Neural crest cell (in vitro differentiated cells): ENCODE data around the gene YTHDC1. TPM values are rescaled to one million over a fixed set of nuclear protein-coding genes. Genes with fewer than 3 reads are reported as not detected.
"Not testable (repeated sequence)": the region's sequence is repeated elsewhere in the genome, so short reads cannot be mapped to it uniquely, and the experiment has no call there.

ENCODE experiments used
- DNase-seq: peaks from one replicate; pipeline ENCODE4 v3.0.0; 2021; ENCODE audit warnings: low read depth, mixed read lengths, low spot score
- H3K27ac Mint-ChIP-seq: one replicate; pipeline ENCODE4 v1.8.0; 2021; ENCODE audit warnings: mild to moderate bottlenecking, mixed read lengths; ENCODE audit not compliant: unreplicated experiment
- H3K27me3 Mint-ChIP-seq: 2 replicates; pipeline ENCODE4 v1.8.0; 2021; ENCODE audit warnings: low read depth, mild to moderate bottlenecking, mixed read lengths
- H3K36me3 Mint-ChIP-seq: 2 replicates; pipeline ENCODE4 v1.8.0; 2021; ENCODE audit warnings: low read depth, mild to moderate bottlenecking, mixed read lengths
- H3K4me1 Mint-ChIP-seq: 2 replicates; pipeline ENCODE4 v1.8.0; 2021; ENCODE audit warnings: mixed read lengths
- H3K4me3 Mint-ChIP-seq: one replicate; pipeline ENCODE4 v1.8.0; 2021; ENCODE audit warnings: mild to moderate bottlenecking, mixed read lengths
- H3K9me3 Mint-ChIP-seq: 2 replicates; pipeline ENCODE4 v1.8.0; 2021; ENCODE audit warnings: mixed read lengths
- total RNA-seq: library from RNA; stranded (reverse); gene quantifications from 2 replicates; pipeline ENCODE4 v1.2.1, GENCODE V29; 2021
- TF ChIP-seq, protein P1 (sequence below): fragments of 200-600 bp; sonication (generic); conservative IDR thresholded peaks from 2 replicates; pipeline ENCODE4 v1.5.0; 2021; ENCODE audit warnings: antibody characterized with exemption, mild to moderate bottlenecking

Gene YTHDC1
- total RNA-seq, 1 donor from 2014 or later, result 87.9 TPM

GRCh38 chr4:68291256-68291655, 58.6 kb downstream of the YTHDC1 start:
- Mint-ChIP-seq H3K4me3 (no peak overlapping the region), H3K27me3 (no peaks in the 10 kb centered on the region), H3K9me3 (peaks cover 3% of the 10 kb centered on the region), H3K27ac (no peak overlapping the region), H3K4me1 (no peaks in the 10 kb centered on the region), H3K36me3 (no peaks in the 10 kb centered on the region)
- DNase-seq, result no peak
- TF ChIP-seq, protein P1, sequence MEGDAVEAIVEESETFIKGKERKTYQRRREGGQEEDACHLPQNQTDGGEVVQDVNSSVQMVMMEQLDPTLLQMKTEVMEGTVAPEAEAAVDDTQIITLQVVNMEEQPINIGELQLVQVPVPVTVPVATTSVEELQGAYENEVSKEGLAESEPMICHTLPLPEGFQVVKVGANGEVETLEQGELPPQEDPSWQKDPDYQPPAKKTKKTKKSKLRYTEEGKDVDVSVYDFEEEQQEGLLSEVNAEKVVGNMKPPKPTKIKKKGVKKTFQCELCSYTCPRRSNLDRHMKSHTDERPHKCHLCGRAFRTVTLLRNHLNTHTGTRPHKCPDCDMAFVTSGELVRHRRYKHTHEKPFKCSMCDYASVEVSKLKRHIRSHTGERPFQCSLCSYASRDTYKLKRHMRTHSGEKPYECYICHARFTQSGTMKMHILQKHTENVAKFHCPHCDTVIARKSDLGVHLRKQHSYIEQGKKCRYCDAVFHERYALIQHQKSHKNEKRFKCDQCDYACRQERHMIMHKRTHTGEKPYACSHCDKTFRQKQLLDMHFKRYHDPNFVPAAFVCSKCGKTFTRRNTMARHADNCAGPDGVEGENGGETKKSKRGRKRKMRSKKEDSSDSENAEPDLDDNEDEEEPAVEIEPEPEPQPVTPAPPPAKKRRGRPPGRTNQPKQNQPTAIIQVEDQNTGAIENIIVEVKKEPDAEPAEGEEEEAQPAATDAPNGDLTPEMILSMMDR, result no peak

DNA sequence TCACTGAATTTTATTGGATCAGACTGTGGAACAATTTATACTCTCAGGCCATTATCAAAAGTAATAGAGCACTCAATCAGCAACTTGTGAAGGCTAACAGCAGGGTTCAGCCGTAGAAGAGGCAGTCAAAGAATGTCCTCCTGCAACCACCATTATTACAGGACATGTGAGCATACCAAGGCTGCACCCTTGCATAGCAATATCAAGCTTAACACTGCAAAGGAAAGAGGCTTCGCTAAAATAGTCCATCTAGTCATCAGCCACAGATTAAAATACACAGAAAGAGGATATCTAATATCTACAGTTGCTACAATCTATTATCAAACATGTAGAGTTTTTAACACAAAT, 61.5 kb downstream of the YTHDC1 start:
- H3K27ac Mint-ChIP-seq, result no peak overlapping the region
- H3K9me3 Mint-ChIP-seq, result no peaks in the 10 kb centered on the region
- no peak for DNase-seq
- no peak overlapping the region for H3K4me3 Mint-ChIP-seq
- TF ChIP-seq, protein P1, result no peak
- H3K27me3 Mint-ChIP-seq, result no peaks in the 10 kb centered on the region
- no peaks in the 10 kb centered on the region for H3K4me1 Mint-ChIP-seq
- no peaks in the 10 kb centered on the region for H3K36me3 Mint-ChIP-seq

DNA sequence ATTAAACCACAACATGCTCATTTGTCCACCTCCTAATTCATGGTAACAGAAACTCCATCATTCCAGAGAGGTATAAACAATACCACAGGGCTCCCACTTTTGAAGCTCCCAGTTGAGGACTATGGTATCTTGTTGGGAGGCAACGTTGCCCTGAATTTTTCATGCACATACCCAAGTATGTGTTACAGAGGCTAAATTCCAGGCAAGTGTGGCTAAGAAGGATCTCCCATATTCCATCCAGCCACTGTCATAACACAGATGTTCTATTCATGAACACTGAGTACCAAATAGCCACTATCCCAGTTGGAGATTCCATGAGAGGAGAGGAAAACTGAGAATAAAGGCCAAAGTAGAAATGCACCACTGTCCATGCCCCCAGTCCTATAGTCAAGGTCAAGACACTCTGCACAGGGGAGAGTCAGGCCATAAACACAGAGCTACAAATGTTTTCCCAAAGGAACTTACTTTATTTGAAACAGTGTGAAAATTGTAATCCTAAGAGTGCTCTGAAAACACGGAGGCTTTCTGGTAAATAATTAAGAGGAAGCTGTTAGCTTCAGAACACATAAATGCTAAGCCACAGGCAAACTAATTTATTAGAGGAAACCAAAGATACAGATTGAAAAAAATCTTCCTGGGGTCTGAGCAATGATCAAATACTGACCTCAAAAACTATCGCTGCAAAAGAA, 62.0 kb downstream of the YTHDC1 start:
- Mint-ChIP-seq H3K27ac (no peak overlapping the region), H3K9me3 (no peaks in the 10 kb centered on the region), H3K4me3 (no peak overlapping the region), H3K4me1 (no peaks in the 10 kb centered on the region), H3K27me3 (no peaks in the 10 kb centered on the region), H3K36me3 (no peaks in the 10 kb centered on the region)
- no peak for DNase-seq
- TF ChIP-seq, protein P1, result no peak

GRCh38 chr4:68283714-68284113, 66.2 kb downstream of the YTHDC1 start:
- no peaks in the 10 kb centered on the region for H3K27me3 Mint-ChIP-seq
- H3K36me3 Mint-ChIP-seq, result no peaks in the 10 kb centered on the region
- TF ChIP-seq, protein P1, result no peak
- no peaks in the 10 kb centered on the region for H3K4me1 Mint-ChIP-seq
- H3K9me3 Mint-ChIP-seq, result no peaks in the 10 kb centered on the region
- no peak for DNase-seq
- H3K4me3 Mint-ChIP-seq, result no peak overlapping the region
- H3K27ac Mint-ChIP-seq, result no peak overlapping the region

- Mint-ChIP-seq H3K4me3 (no peak overlapping the region), H3K9me3 (no peaks in the 10 kb centered on the region), H3K27ac (no peak overlapping the region), H3K36me3 (no peaks in the 10 kb centered on the region), H3K4me1 (no peaks in the 10 kb centered on the region), H3K27me3 (no peaks in the 10 kb centered on the region)
- DNase-seq, result no peak
- TF ChIP-seq, protein P1, result no peak
Observed at GRCh38 chr4:68283095-68283494, 66.8 kb downstream of the YTHDC1 start.

DNA sequence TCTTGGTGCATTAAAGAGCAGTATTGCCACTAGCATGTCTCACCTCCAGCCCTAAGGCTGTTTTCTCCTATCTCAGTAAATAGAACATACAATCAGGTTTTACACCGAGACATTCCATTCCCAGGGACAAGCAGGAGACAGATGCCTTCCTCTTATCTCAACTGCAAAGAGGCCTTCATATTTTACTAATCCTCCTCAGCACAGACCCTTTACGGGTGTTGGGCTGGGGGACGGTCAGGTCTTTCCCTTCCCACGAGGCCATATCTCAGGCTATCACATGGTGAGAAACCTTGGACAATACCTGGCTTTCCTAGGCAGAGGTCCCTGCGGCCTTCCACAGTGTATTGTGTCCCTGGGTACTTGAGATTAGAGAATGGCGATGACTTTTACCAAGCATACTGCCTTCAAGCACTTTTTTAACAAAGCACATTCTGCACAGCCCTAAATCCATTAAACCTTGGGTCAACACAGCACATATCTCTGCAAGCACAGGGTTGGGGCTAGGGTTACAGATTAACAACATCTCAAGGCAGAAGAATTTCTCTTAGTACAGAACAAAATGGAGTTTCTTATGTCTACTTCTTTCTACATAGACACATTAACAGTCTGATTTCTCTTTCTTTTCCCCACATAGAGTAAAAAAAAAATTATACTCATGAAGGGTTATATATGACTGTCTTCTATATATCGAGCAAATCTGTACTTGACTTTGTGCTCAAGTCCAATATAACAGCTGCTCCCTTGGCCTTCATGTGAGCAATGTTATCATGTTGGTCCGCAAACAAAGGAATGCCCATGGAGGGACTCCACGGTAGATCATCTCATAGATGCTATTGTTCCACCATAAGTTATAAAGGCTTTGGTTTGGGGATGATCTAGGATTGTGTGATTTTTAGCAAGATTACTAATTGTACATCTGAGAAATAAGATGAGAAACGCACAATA, 67.8 kb downstream of the YTHDC1 start:
- H3K9me3 Mint-ChIP-seq, H3K4me1 Mint-ChIP-seq, H3K4me3 Mint-ChIP-seq, H3K27ac Mint-ChIP-seq, H3K27me3 Mint-ChIP-seq, H3K36me3 Mint-ChIP-seq, DNase-seq: not testable (repeated sequence)
